Measurements from ENCODE around the gene COL25A1.

GRCh38 chr4:108906866-108907367 lies 395.5 kb downstream of the COL25A1 start:
- TF ChIP-seq CTCF (IDR thresholded peaks at IDR 0.05; ENCODE audit: poor library complexity), result no peak
- TF ChIP-seq EZH2 (IDR thresholded peaks at IDR 0.05; ENCODE audit: borderline replicate concordance), result no peak

All from hepatocyte (in vitro differentiated cells).